Suppressor macrophage treated with lipopolysaccharide for 1 hour (primary cell): ENCODE measurements around the gene LGI4.
"Not testable (repeated sequence)": the region's sequence is repeated elsewhere in the genome, so short reads cannot be mapped to it uniquely, and the experiment has no call there.

Experiments
- DNase-seq, 3 donors: peaks; one replicate each; pipeline ENCODE4 v3.0.0-alpha.2; 2020 to 2022

LGI4 gene

DNA sequence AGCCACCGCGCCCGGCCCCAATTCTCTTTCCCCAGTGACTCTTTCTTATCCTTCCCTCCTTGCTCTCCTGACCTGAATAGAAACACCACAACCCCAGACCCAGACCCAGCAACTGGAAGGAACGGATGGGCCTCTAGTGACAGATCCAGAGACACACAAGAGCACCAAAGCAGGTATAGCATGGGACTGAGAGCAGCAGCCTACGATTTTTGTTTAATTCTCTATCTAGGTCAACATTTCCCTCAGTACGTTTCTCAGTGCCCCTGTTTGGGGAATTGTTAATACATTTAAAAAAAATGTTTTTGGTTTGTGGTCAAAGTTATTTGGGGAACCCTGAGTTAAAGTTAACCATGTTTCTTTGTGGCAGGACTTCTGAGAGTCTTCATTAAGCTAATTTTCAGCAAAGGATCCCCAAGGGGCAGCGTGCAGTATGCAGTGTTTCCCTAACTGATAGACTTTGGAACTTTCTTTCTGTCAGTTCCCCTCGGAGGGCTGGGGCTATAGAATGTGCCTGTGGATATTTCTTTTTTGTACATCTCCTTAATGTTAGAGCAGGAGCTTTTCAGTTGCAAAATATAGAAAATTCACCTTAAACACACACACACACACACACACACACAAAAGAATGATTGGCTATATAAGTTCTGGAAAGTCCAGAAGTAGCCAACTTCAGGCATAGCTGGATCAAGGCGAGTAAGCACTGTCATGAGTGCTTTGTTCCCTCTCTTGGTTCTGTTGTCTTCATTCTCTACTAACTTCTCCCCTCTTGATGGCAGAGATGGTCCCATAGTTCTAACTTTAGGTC is 26.0 kb upstream of the LGI4 start:
- DNase-seq: no peak

DNA sequence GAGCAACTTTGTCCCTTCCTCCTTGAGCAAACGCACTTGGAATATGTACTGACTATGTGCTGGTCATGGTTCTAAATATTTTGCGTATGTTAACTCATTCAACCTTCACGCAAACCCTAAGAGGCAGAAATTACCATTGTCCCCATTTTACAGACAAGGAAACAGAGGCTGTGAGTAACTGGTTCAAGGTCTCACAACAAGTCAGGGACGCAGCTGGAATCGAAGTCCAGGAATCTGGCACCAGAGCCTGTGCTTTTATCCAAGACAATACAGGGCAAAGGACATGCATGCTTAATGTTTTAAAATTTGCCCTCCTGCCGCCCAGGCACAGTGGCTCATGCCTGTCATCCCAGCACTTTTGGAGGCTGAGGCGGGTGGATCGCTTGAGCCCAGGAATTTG is 24.7 kb upstream of the LGI4 start:
- DNase-seq: no peak

DNA sequence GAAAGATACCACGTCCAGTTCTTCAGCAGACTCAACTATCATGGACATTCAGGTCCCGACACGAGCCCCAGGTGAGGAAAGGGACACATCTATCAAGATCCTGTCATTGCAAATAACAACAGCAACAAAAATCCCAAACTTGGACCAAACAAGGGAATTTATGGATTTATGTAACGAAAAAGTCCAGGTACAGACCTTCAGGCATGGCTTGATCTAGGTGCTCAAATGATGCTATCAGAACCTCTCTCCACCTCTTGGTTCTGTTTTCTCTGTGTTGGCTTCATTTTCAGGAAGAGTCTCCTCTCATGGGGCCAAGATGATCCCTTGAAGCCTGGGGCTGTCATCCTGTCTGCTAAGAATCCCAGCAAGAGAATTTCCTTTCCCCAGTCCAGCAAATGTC is 22.6 kb upstream of the LGI4 start:
- no peak for DNase-seq

DNA sequence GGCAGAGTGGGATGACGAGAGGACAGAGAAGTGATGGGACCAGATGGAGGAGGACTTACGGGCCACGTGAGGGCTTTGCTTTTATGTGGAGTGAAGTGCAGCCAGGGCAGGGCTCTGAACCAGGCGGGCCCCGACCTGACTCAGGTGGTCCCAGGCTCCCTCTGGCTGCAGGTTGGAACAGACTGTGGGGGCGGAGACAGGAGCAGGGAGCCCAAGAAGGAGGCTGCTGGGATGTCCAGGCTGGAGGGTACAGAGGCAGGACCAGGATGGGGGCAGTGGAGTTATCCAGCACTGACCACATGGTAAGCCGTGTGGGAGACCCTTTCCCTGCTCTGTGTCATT is 21.8 kb upstream of the LGI4 start:
- DNase-seq: no peak

DNA sequence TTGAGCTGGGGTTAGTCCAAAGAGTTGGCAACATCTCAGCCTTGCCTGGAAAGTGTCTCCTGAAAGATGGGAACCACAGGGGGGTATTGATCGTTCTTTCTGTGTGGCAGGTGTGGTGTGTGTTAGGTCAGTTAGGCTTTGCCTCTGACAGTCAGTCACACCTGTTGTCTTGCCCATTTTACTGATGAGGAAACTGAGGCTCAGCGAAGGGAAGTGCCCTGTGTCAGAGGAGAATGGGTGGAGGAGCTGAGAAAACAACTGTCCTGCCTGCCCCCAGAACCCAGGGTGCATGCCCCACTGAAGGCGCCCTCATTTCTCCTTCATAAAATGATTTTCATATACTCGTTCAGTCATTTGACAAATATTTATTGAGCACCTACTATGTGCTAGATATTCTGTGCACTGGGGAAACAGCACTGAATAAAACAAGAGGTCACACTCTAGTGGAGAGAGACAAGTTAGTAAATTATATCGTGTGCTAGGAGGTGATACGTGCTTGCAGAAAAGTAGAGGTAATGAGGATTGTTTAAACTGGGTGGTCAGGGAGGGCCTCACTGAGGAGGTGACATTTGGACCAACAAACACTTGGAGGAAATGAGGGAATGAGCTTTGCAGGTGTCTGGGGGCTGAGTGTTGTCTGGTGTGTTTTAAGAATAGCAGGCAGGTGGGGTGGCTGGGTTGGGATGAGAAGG is 21.3 kb upstream of the LGI4 start:
- DNase-seq: no peak

- peak; percentile 41 to 61 (median 41) for DNase-seq
Measured at GRCh38 chr19:35155441-35155840, 20.6 kb upstream of the LGI4 start.

DNA sequence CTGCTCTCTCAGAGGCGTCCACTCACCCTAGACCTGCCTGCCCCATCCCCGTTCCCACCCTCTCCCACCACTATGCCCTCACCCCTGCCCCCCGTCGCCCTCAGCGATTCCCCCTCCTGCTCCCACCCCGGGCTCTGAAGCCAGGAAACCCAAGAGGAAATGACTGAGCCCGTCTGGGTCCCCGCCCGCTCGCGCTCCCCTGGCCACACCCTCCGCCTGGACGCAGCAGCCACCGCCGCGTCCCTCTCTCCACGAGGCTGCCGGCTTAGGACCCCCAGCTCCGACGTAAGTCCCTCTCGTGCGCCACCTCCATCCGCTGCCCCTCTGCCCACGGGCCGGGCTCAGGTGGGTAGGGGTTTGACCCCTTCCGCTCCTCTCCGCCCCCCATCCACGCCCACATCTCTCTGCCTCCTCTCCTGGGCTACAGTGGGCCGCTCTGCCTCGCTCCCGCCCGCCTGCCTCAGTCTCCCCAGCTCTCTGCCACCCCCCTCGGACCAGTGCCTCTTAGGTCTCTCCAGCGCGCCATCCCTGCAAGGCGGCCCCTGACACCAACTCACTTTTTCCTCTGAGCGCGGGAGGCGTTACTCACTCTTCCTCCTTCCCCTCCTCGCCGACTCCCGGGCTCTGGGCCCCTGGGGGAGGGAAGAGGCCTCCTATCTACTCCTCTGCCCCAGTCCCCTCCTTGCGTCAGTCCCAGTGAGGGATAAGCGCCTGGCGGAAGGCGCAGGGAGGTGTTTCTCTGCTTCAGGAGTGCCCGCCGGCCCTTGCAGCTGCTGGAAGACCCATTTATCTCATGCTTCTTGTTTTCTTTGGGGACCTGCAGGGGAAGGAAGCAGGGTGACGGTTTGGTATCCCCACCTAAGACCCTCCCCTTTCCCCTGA is 19.9 kb upstream of the LGI4 start, which contains the start of gene FXYD5:
Gene FXYD5, plus strand, starts transcription at position 211 of the 882 bp plus-strand sequence. CDS start 816 bp downstream, outside the sequence.
- DNase-seq: peak; percentile 87 to 94 (median 92)

DNA sequence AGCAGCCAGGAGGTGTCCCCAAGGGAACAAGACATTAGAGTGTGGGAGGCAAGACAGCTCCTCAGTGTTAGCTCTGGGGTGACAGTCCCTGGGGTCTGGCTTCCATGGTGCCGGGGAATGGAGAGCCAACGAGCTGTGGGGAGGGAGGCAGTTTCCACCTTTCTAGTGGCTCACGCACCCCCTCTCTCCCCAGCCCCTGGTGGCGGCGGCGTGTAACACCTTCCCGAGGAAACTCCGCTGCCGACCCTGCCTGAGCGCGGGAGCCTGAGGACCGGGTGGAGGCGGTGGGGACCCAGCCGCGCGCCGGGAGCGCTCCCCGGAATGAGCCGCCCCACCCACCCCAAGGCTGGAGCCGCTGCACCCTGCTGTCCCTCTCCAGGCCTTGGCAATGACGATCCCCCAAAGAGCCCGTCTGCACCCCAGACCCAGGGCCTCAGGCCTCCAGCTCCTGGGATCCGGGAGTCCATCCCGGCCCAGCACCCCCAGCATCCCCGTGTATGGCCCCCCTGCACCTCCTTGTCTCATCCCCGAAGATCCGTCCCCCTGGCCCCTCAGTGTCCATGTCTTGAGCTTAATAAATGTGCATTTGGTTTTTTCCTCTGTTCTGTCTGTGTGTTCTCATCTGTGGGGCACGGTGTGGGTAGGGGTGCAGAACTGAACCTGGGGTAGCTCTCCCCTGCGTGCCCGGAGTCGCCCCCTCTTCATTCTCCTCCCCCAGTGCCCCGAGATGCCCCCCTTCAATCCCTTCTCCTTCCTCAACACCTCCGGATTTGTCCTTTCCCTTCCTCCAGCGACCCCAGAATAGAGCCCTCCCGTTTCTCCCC is 19.1 kb upstream of the LGI4 start:
- peak; percentile 39 to 71 (median 43) for DNase-seq

DNA sequence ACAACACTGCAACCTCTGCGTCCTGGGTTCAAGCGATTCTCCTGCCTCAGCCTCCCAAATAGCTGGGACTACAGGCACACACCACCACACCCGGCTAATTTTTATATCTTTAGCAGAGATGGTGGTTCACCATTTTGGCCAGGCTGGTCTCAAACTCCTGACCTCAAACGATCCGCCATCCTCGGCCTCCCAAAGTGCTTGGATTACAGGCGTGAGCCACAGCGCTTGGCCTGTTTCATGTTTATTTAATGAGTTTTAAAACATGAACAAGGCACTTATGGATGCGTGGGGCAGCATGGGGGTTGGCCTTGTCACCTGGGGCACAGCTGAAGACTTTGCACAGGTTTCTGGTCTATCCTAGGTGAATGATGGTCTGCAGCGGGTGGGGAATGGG is 18.3 kb upstream of the LGI4 start:
- DNase-seq: not testable (repeated sequence)

DNA sequence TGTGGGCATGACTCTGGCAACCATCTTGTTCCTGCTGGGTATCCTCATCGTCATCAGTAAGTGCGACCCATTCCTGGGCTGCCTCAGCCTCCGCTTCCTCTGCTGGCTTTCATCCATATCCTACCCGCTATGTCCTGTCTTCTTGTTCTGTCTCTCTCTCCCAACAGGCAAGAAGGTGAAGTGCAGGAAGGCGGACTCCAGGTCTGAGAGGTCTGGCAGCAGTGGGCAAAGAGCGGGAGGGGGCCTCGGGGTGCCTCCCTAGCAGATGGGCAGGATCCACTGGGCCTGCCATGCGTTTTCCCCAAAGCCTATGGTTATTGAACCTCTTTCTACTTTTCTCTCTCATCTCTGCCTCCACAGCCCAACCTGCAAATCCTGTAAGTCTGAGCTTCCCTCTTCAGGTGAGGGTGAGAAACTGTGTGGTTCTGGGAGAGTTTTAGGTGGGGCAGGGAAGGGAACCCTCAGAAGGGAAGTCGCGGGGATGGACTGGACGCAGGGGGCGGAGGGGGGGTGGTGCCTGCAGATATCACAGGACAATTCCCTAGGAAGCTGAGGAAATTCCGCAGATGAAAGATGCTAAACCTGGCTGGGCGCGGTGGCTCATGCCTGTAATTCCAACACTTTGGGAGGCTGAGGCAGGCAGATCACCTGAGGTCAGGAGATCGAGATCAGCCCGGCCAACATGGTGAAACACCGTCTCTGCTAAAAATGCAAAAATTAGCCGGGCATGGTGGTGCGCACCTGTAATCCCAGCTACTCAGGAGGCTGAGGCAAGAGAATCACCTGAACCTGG is 16.6 kb upstream of the LGI4 start:
- DNase-seq: no peak

- no peak for DNase-seq
Measured at GRCh38 chr19:35150445-35150844, 15.6 kb upstream of the LGI4 start.

- no peak for DNase-seq
Measured at GRCh38 chr19:35149463-35149862, 14.6 kb upstream of the LGI4 start.

- DNase-seq: peak; percentile 40 to 43 (median 42)
Measured at GRCh38 chr19:35146746-35147459, 12.0 kb upstream of the LGI4 start.

- no peak for DNase-seq
Measured at GRCh38 chr19:35144600-35145436, 10.0 kb upstream of the LGI4 start.

- DNase-seq: no peak
Measured at GRCh38 chr19:35144259-35144599, 9.4 kb upstream of the LGI4 start.

DNA sequence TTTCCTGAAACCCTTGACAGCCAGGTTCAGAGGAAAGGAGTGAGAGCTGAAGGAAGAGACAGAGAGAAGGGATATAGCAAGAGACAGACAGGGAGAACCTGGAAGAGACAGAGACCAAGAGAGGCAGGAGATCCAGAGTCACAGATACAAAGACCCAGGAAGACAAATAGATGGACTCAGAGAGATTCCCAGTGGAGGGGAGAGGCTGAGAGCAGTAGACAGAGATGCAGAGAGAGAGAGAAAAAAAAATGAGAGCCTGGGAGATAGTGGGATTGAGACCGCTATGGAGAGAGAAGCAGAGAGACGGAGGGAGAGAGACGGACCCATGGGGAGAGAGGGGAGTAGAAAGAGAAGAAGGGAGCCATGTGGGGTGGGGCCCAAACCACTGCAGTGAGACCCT is 9.0 kb upstream of the LGI4 start:
- DNase-seq: no peak

DNA sequence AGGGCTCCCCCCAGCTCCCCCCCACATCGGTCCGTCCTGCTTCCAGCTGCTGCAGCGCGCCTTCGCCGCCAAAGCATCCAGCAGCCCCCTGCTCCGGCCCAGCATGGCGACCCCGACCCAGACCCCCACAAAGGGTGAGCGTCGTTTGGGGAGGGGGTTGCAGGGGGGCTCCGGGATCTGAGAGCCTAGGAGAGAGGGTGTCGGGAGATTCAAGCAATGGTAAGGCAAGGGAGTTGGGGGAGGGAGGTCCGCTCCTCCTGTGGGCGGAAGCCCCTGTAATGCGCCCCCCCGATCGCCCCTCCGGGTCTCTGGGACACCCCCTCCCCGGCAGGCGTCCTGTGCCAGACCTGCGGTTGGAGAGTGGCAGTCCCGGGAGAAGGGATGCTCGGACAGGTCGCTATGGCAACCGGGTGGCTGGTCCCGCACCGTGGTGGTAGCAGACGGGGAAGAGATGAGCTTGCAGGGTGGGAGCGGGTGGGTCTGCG is 8.4 kb upstream of the LGI4 start, which contains the start of gene FXYD7:
Gene FXYD7, plus strand, starts transcription at position 25 of the 485 bp plus-strand sequence. Its CDS starts 79 bp downstream, at position 104.
- no peak for DNase-seq

- peak; percentile 50 to 81 (median 64) for DNase-seq
Measured at GRCh38 chr19:35142606-35143230, 7.9 kb upstream of the LGI4 start.
